Neural crest cell (in vitro differentiated cells): ENCODE data around the gene OR6J1. TPM values are rescaled to one million over a fixed set of nuclear protein-coding genes. Genes with fewer than 3 reads are reported as not detected.

Source experiments
- DNase-seq: peaks from one replicate; pipeline ENCODE4 v3.0.0; 2021; ENCODE audit warnings: low read depth, mixed read lengths, low spot score
- H3K27ac Mint-ChIP-seq: one replicate; pipeline ENCODE4 v1.8.0; 2021; ENCODE audit warnings: mild to moderate bottlenecking, mixed read lengths; ENCODE audit not compliant: unreplicated experiment
- H3K27me3 Mint-ChIP-seq: 2 replicates; pipeline ENCODE4 v1.8.0; 2021; ENCODE audit warnings: low read depth, mild to moderate bottlenecking, mixed read lengths
- H3K36me3 Mint-ChIP-seq: 2 replicates; pipeline ENCODE4 v1.8.0; 2021; ENCODE audit warnings: low read depth, mild to moderate bottlenecking, mixed read lengths
- H3K4me1 Mint-ChIP-seq: 2 replicates; pipeline ENCODE4 v1.8.0; 2021; ENCODE audit warnings: mixed read lengths
- H3K4me3 Mint-ChIP-seq: one replicate; pipeline ENCODE4 v1.8.0; 2021; ENCODE audit warnings: mild to moderate bottlenecking, mixed read lengths
- H3K9me3 Mint-ChIP-seq: 2 replicates; pipeline ENCODE4 v1.8.0; 2021; ENCODE audit warnings: mixed read lengths
- total RNA-seq: library from RNA; stranded (reverse); gene quantifications from 2 replicates; pipeline ENCODE4 v1.2.1, GENCODE V29; 2021
- TF ChIP-seq, protein P1 (sequence below): fragments of 200-600 bp; sonication (generic); conservative IDR thresholded peaks from 2 replicates; pipeline ENCODE4 v1.5.0; 2021; ENCODE audit warnings: antibody characterized with exemption, mild to moderate bottlenecking

The OR6J1 gene
- total RNA-seq, 1 donor from 2014 or later: not detected

GRCh38 chr14:22666203-22666893 lies 22.2 kb upstream of the OR6J1 start:
- TF ChIP-seq, protein P1, sequence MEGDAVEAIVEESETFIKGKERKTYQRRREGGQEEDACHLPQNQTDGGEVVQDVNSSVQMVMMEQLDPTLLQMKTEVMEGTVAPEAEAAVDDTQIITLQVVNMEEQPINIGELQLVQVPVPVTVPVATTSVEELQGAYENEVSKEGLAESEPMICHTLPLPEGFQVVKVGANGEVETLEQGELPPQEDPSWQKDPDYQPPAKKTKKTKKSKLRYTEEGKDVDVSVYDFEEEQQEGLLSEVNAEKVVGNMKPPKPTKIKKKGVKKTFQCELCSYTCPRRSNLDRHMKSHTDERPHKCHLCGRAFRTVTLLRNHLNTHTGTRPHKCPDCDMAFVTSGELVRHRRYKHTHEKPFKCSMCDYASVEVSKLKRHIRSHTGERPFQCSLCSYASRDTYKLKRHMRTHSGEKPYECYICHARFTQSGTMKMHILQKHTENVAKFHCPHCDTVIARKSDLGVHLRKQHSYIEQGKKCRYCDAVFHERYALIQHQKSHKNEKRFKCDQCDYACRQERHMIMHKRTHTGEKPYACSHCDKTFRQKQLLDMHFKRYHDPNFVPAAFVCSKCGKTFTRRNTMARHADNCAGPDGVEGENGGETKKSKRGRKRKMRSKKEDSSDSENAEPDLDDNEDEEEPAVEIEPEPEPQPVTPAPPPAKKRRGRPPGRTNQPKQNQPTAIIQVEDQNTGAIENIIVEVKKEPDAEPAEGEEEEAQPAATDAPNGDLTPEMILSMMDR: no peak
- Mint-ChIP-seq H3K4me1 (no peaks in the 10 kb centered on the region), H3K27ac (no peak overlapping the region), H3K27me3 (no peaks in the 10 kb centered on the region), H3K36me3 (no peaks in the 10 kb centered on the region), H3K4me3 (no peak overlapping the region), H3K9me3 (no peaks in the 10 kb centered on the region)
- no peak for DNase-seq

DNA sequence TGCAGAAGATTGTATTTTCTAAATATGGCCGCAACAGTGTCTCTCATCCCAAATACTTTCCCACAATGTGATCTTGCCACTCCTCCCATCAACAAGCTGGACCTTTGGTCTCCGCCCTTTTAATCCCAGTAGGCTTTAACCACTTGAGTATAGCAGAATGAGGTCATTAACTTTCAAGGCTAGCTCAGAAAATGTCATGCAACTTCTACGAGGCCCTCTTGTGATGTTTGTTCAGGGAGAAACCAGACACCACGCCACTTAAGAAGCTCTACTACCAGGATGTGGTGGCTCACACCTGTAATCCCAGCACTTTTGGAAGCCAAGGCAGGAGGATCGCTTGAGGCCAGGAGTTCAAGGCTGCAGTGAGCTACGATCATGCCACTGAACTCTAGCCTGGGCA lies 20.1 kb upstream of the OR6J1 start:
- no peaks in the 10 kb centered on the region for H3K36me3 Mint-ChIP-seq
- DNase-seq: no peak
- no peaks in the 10 kb centered on the region for H3K9me3 Mint-ChIP-seq
- no peaks in the 10 kb centered on the region for H3K27me3 Mint-ChIP-seq
- no peaks in the 10 kb centered on the region for H3K4me1 Mint-ChIP-seq
- no peak overlapping the region for H3K4me3 Mint-ChIP-seq
- TF ChIP-seq, protein P1: no peak
- no peak overlapping the region for H3K27ac Mint-ChIP-seq

DNA sequence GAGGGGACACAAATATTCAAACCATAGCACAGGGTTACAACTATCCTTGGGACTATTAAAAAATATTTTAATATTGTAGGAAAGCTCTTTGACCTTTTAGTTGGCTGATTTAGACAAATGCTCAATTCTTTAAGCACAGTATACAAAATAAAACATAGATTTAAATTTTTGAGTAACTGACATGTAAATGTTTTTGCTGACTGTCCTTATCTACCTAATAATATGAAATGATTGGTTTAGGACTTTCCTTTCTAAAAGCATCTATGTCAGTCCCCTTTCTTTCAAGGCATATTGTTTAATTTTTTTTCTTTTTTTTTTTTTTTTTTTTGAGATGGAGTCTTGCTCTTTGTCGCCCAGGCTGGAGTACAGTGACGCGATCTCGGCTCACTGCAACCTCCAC lies 16.5 kb upstream of the OR6J1 start:
- Mint-ChIP-seq H3K27me3 (no peaks in the 10 kb centered on the region), H3K27ac (no peak overlapping the region), H3K9me3 (no peaks in the 10 kb centered on the region), H3K36me3 (no peaks in the 10 kb centered on the region), H3K4me1 (no peaks in the 10 kb centered on the region), H3K4me3 (no peak overlapping the region)
- no peak for DNase-seq
- TF ChIP-seq, protein P1: no peak

- H3K27me3 Mint-ChIP-seq: no peaks in the 10 kb centered on the region
- H3K36me3 Mint-ChIP-seq: no peaks in the 10 kb centered on the region
- H3K4me3 Mint-ChIP-seq: no peak overlapping the region
- no peaks in the 10 kb centered on the region for H3K4me1 Mint-ChIP-seq
- no peaks in the 10 kb centered on the region for H3K9me3 Mint-ChIP-seq
- DNase-seq: no peak
- H3K27ac Mint-ChIP-seq: no peak overlapping the region
- TF ChIP-seq, protein P1: no peak
Measured at GRCh38 chr14:22658946-22659345, 14.8 kb upstream of the OR6J1 start.

DNA sequence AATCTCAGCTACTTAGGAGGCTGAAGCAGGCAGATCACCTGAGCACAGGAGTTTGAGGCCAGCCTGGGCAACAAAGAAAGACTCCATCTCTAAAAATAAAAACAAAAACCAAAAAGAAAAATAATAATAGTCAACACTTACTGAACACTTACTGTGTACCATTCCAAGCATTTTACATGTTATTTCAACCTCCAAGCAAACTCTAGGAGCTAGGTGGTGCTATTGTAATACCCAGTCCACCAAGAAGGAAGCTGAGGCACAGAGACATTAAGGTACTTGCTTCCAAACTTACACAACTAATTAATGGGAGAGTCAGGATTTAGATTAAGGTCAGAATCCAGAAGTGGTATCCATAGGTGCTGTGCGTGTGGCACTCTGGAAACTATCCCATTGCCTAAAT lies 13.7 kb upstream of the OR6J1 start:
- TF ChIP-seq, protein P1: no peak
- Mint-ChIP-seq H3K27ac (no peak overlapping the region), H3K9me3 (no peaks in the 10 kb centered on the region), H3K4me3 (no peak overlapping the region), H3K36me3 (no peaks in the 10 kb centered on the region), H3K4me1 (peaks cover 3% of the 10 kb centered on the region), H3K27me3 (no peaks in the 10 kb centered on the region)
- DNase-seq: no peak
